ENCODE measurements around the gene RHOC.
"Not testable (repeated sequence)": the region's sequence is repeated elsewhere in the genome, so short reads cannot be mapped to it uniquely, and the experiment has no call there.

The RHOC gene

GRCh38 chr1:112706505-112707220 is at the start of gene RHOC:
TSS of gene RHOC (minus strand) at chr1:112707127. CDS start at chr1:112703799, 3,328 bp downstream.
- in situ Hi-C loops (cut with MboI; ENCODE audit: low sequenced_read_pairs) = no loop called here

GRCh38 chr1:112754116-112754628 is 47.2 kb upstream of the RHOC start:
- in situ Hi-C loops (cut with MboI; ENCODE audit: low sequenced_read_pairs) = no loop called here

- in situ Hi-C loops (cut with MboI; ENCODE audit: low sequenced_read_pairs) = no loop called here
Measured at GRCh38 chr1:112748396-112748795, 41.5 kb upstream of the RHOC start.

GRCh38 chr1:112744009-112744578 is 37.2 kb upstream of the RHOC start:
- in situ Hi-C loops (cut with MboI; ENCODE audit: low sequenced_read_pairs) = no loop called here

GRCh38 chr1:112743174-112744008 is 36.5 kb upstream of the RHOC start:
- in situ Hi-C loops (cut with MboI; ENCODE audit: low sequenced_read_pairs) = no loop called here

- in situ Hi-C loops (cut with MboI; ENCODE audit: low sequenced_read_pairs) = no loop called here
Measured at GRCh38 chr1:112737573-112737972, 30.6 kb upstream of the RHOC start.

GRCh38 chr1:112735752-112736151 is 28.8 kb upstream of the RHOC start:
- in situ Hi-C loops (cut with MboI; ENCODE audit: low sequenced_read_pairs) = no loop called here

- in situ Hi-C loops (cut with MboI; ENCODE audit: low sequenced_read_pairs) = no loop called here
Measured at GRCh38 chr1:112731451-112731850, 24.5 kb upstream of the RHOC start.

GRCh38 chr1:112729909-112730308 is 23.0 kb upstream of the RHOC start:
- in situ Hi-C loops (cut with MboI; ENCODE audit: low sequenced_read_pairs) = no loop called here

- in situ Hi-C loops (cut with MboI; ENCODE audit: low sequenced_read_pairs) = not testable (repeated sequence)
Measured at GRCh38 chr1:112729011-112729410, 22.1 kb upstream of the RHOC start.

- in situ Hi-C loops (cut with MboI; ENCODE audit: low sequenced_read_pairs) = not testable (repeated sequence)
Measured at GRCh38 chr1:112728306-112728971, 21.5 kb upstream of the RHOC start.

GRCh38 chr1:112727716-112728115 is 20.8 kb upstream of the RHOC start:
- in situ Hi-C loops (cut with MboI; ENCODE audit: low sequenced_read_pairs) = no loop called here

- in situ Hi-C loops (cut with MboI; ENCODE audit: low sequenced_read_pairs) = not testable (repeated sequence)
Measured at GRCh38 chr1:112724240-112724639, 17.3 kb upstream of the RHOC start.

GRCh38 chr1:112723511-112723839 is 16.5 kb upstream of the RHOC start:
- in situ Hi-C loops (cut with MboI; ENCODE audit: low sequenced_read_pairs) = no loop called here

- in situ Hi-C loops (cut with MboI; ENCODE audit: low sequenced_read_pairs) = no loop called here
Measured at GRCh38 chr1:112722601-112723510, 15.9 kb upstream of the RHOC start.

GRCh38 chr1:112721966-112722524 is 15.1 kb upstream of the RHOC start:
- in situ Hi-C loops (cut with MboI; ENCODE audit: low sequenced_read_pairs) = no loop called here

- in situ Hi-C loops (cut with MboI; ENCODE audit: low sequenced_read_pairs) = not testable (repeated sequence)
Measured at GRCh38 chr1:112721294-112721693, 14.4 kb upstream of the RHOC start.

- in situ Hi-C loops (cut with MboI; ENCODE audit: low sequenced_read_pairs) = no loop called here
Measured at GRCh38 chr1:112720800-112721199, 13.9 kb upstream of the RHOC start.

- in situ Hi-C loops (cut with MboI; ENCODE audit: low sequenced_read_pairs) = loop anchor here (5.0 kb wide), 1 partner anchor 88 kb away; no protein-coding TSS in a partner anchor
Measured at GRCh38 chr1:112719706-112720105, 12.8 kb upstream of the RHOC start.

Measured in HL-60/S4 treated with phorbol 12-myristate 13-acetate at 8.2 ng/mL for 4 days and 3 days (cell line).